ENCODE results near the gene VPS39. TPM values are rescaled to one million over a fixed set of nuclear protein-coding genes. Genes with fewer than 3 reads are reported as not detected.

Gene VPS39
- total and polyA plus RNA-seq, 2 donors (not counting 3 experiments of a cell fraction or from before 2014, with no cell fraction given) = 56.5 to 56.7 TPM

DNA sequence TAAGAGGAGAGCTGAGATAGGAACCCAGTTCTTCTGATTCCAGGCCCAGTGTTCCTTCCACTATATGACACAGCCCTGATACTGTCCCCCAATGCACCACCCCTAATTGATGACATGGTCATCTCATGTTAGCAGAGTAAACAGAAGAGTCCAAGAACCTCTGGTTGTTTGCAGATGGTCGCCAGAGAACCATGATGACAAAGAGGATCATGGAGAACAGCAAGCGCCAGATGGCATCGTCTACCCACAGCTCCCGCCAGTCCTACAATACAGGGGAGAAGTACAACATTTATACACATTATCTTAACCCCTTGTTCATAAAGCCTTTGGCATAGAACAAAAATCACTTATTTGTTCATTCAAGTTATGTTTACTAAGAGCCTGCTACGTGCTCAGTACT lies 18.5 kb upstream of the VPS39 start:
- CTCF ChIA-PET = interaction anchor here (0.7 kb wide), 1 partner anchor 12 kb away, joined by 3 read pairs; no protein-coding TSS in a partner anchor
- H2AFZ ChIP-seq (ENCODE audit: low read depth, low read length) = no peak overlapping the region
- no peak for TF ChIP-seq JUN (IDR thresholded peaks at IDR 0.05; ENCODE audit: borderline replicate concordance, insufficient read depth, insufficient read length, low read depth)
- no peak for TF ChIP-seq MYC (IDR thresholded peaks at IDR 0.05; ENCODE audit: low read depth, low read length)
- TF ChIP-seq GATA2 (IDR thresholded peaks at IDR 0.05; ENCODE audit: insufficient read depth, insufficient read length, low read depth, low read length) = no peak
- TF ChIP-seq, protein P1, sequence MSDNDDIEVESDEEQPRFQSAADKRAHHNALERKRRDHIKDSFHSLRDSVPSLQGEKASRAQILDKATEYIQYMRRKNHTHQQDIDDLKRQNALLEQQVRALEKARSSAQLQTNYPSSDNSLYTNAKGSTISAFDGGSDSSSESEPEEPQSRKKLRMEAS (IDR thresholded peaks at IDR 0.05; ENCODE audit: insufficient read depth, insufficient read length) = no peak
- TF ChIP-seq POLR2A (IDR thresholded peaks at IDR 0.05; ENCODE audit: low read depth, low read length) = no peak
- TF ChIP-seq, protein P2, sequence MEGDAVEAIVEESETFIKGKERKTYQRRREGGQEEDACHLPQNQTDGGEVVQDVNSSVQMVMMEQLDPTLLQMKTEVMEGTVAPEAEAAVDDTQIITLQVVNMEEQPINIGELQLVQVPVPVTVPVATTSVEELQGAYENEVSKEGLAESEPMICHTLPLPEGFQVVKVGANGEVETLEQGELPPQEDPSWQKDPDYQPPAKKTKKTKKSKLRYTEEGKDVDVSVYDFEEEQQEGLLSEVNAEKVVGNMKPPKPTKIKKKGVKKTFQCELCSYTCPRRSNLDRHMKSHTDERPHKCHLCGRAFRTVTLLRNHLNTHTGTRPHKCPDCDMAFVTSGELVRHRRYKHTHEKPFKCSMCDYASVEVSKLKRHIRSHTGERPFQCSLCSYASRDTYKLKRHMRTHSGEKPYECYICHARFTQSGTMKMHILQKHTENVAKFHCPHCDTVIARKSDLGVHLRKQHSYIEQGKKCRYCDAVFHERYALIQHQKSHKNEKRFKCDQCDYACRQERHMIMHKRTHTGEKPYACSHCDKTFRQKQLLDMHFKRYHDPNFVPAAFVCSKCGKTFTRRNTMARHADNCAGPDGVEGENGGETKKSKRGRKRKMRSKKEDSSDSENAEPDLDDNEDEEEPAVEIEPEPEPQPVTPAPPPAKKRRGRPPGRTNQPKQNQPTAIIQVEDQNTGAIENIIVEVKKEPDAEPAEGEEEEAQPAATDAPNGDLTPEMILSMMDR (IDR thresholded peaks at IDR 0.05; ENCODE audit: extremely low read depth in 1 of 2, insufficient read depth in 1 of 2, low read depth in 1 of 2, low read length in 2 of 2) = no peak
- TF ChIP-seq FOS (IDR thresholded peaks at IDR 0.05; ENCODE audit: borderline replicate concordance, insufficient read depth, low read length) = no peak
- no peak for TF ChIP-seq EZH2 (IDR thresholded peaks at IDR 0.05; ENCODE audit: borderline replicate concordance, low read depth, low read length, severe bottlenecking)
- TF ChIP-seq POLR2AphosphoS5 (IDR thresholded peaks at IDR 0.05; ENCODE audit: insufficient read depth, low read depth, low read length) = no peak
- no peak overlapping the region for H3K27ac ChIP-seq (ENCODE audit: insufficient read depth, low read depth, low read length)
- no peaks in the 10 kb centered on the region for H3K9me1 ChIP-seq (replicated peaks; ENCODE audit: control insufficient read depth, extremely low read depth, insufficient read depth, low read length)
- no peaks in the 10 kb centered on the region for H3K79me2 ChIP-seq (ENCODE audit: control insufficient read depth, insufficient read depth, low read length)
- no peak overlapping the region for H3K4me3 ChIP-seq (replicated peaks in 1 of 3; ENCODE audit: insufficient read depth in 1 of 3, low read depth in 1 of 3, low read length in 3 of 3)
- BruUV-seq (replicated peaks) = no TSS peak
- H3K4me1 ChIP-seq (ENCODE audit: control insufficient read depth, extremely low read depth, insufficient read depth, low read length) = no peaks in the 10 kb centered on the region
- H3K36me3 ChIP-seq (ENCODE audit: control insufficient read depth in 2 of 2, extremely low read depth in 1 of 2, insufficient read depth in 2 of 2, low read length in 2 of 2) = peaks cover 12 to 23% of the 10 kb centered on the region in 2 experiments
- POLR2A ChIA-PET = no interaction called here
- no peak overlapping the region for H3K9ac ChIP-seq (replicated peaks; ENCODE audit: extremely low read depth, insufficient read depth, low read length)
- no peaks in the 10 kb centered on the region for H4K20me1 ChIP-seq (replicated peaks; ENCODE audit: control insufficient read depth, extremely low read depth, insufficient read depth, low read length)
- H3K27me3 ChIP-seq (ENCODE audit: control insufficient read depth in 2 of 2, insufficient read depth in 2 of 2, low read length in 2 of 2) = no peaks in the 10 kb centered on the region
- FAIRE-seq (no peak), DNase-seq (ENCODE audit: low read depth, low spot score) (no peak)
- intact Hi-C loops (cut with micrococcal nuclease) = no loop called here
- no peak overlapping the region for H3K4me2 ChIP-seq (ENCODE audit: insufficient read depth, low read length)
- no peaks in the 10 kb centered on the region for H3K9me3 ChIP-seq (replicated peaks; ENCODE audit: control insufficient read depth, insufficient read depth, low read length)
- dilution Hi-C loops (cut with MboI; ENCODE audit: extremely low pct_ligation_motif_present, low sequenced_read_pairs) = no loop called here
